ENCODE results near the gene GBA3.

- TF ChIP-seq, protein P1, sequence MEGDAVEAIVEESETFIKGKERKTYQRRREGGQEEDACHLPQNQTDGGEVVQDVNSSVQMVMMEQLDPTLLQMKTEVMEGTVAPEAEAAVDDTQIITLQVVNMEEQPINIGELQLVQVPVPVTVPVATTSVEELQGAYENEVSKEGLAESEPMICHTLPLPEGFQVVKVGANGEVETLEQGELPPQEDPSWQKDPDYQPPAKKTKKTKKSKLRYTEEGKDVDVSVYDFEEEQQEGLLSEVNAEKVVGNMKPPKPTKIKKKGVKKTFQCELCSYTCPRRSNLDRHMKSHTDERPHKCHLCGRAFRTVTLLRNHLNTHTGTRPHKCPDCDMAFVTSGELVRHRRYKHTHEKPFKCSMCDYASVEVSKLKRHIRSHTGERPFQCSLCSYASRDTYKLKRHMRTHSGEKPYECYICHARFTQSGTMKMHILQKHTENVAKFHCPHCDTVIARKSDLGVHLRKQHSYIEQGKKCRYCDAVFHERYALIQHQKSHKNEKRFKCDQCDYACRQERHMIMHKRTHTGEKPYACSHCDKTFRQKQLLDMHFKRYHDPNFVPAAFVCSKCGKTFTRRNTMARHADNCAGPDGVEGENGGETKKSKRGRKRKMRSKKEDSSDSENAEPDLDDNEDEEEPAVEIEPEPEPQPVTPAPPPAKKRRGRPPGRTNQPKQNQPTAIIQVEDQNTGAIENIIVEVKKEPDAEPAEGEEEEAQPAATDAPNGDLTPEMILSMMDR (IDR thresholded peaks at IDR 0.05): no peak
- TF ChIP-seq POLR2A (IDR thresholded peaks at IDR 0.05): no peak
Observed at GRCh38 chr4:22648996-22649395, 43.7 kb upstream of the GBA3 start.
